Measurements from ENCODE around the gene LRRC18. TPM values are rescaled to one million over a fixed set of nuclear protein-coding genes. Genes with fewer than 3 reads are reported as not detected.

LRRC18 gene
- total RNA-seq, 1 donor from 2014 or later: 3.3 TPM

GRCh38 chr10:48906841-48907240 is 32.8 kb downstream of the LRRC18 start:
- H3K36me3 ChIP-seq: peaks cover 8% of the 10 kb centered on the region
- no peak for TF ChIP-seq CTCF (IDR thresholded peaks at IDR 0.05)
- intact Hi-C loops (cut with DNase I): no loop called here
- H3K27me3 ChIP-seq (ENCODE audit: low read depth): no peaks in the 10 kb centered on the region
- no peaks in the 10 kb centered on the region for H3K4me1 ChIP-seq
- DNase-seq (no peak), ATAC-seq (no peak)
- H3K4me3 ChIP-seq: no peak overlapping the region
- H3K9me3 ChIP-seq: no peaks in the 10 kb centered on the region
- H3K27ac ChIP-seq: no peak overlapping the region

DNA sequence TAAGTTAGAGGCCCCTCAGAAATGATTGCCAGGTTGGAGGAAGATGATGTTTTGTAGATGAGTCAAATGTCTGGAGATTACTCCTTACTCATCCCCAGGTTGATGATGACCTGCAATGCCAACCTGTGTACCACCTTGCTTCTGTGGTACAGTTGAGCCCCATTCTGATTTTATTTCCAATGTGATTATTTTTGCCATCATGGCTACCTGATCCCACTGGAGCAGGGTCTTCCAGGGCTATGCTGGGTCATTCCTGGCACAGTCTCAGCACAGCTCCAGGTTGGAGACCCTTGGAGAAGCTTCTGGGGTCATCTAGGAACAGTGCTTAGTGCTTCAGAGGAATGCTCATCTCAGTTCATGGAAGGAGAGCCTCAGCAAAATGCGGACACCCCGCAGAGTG is 34.3 kb downstream of the LRRC18 start:
- no peaks in the 10 kb centered on the region for H3K9me3 ChIP-seq
- no peak for ATAC-seq
- no peak for TF ChIP-seq CTCF (IDR thresholded peaks at IDR 0.05)

GRCh38 chr10:48904861-48905260 is 34.8 kb downstream of the LRRC18 start:
- Histone ChIP-seq H3K36me3 (no peaks in the 10 kb centered on the region), H3K27me3 (ENCODE audit: low read depth) (no peaks in the 10 kb centered on the region), H3K27ac (no peak overlapping the region), H3K4me3 (no peak overlapping the region), H3K4me1 (peaks cover 15% of the 10 kb centered on the region), H3K9me3 (no peaks in the 10 kb centered on the region)
- DNase-seq (no peak), ATAC-seq (no peak)
- no peak for TF ChIP-seq CTCF (IDR thresholded peaks at IDR 0.05)
- intact Hi-C loops (cut with DNase I): no loop called here

More for the DNA sequence above, 34.3 kb downstream of the LRRC18 start:
- Histone ChIP-seq H3K27ac (no peak overlapping the region), H3K27me3 (ENCODE audit: low read depth) (no peaks in the 10 kb centered on the region), H3K4me3 (no peak overlapping the region), H3K36me3 (peaks cover 4% of the 10 kb centered on the region), H3K4me1 (peaks cover 10% of the 10 kb centered on the region)
- DNase-seq: no peak
- intact Hi-C loops (cut with DNase I): no loop called here

DNA sequence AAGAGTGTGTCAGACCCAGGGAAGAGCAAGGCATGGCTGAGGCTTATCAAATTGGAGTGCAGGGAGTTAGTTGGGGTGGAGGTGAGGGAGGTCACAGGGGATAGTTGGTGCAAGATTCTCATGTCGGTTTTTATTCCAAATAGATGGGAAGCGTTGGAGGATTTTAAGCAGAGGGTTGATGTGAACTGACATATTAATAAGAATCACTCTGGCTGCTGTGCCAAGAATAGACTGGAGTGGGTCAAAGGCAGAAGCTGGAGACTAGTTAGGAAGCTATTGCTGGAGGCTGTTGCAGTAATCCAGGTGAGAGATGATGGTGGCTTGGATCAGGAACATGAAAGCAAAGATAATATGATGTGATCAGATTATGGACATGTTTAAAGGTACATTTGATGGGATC is 36.5 kb downstream of the LRRC18 start:
- Histone ChIP-seq H3K4me1 (peaks cover 16% of the 10 kb centered on the region), H3K4me3 (no peak overlapping the region), H3K27me3 (ENCODE audit: low read depth) (no peaks in the 10 kb centered on the region), H3K36me3 (no peaks in the 10 kb centered on the region), H3K27ac (no peak overlapping the region), H3K9me3 (no peaks in the 10 kb centered on the region)
- intact Hi-C loops (cut with DNase I): no loop called here
- no peak for TF ChIP-seq CTCF (IDR thresholded peaks at IDR 0.05)
- no peak for DNase-seq
- no peak for ATAC-seq

- Histone ChIP-seq H3K9me3 (no peaks in the 10 kb centered on the region), H3K27me3 (ENCODE audit: low read depth) (no peaks in the 10 kb centered on the region), H3K4me3 (no peak overlapping the region), H3K36me3 (peaks cover 7% of the 10 kb centered on the region), H3K27ac (no peak overlapping the region), H3K4me1 (peaks cover 16% of the 10 kb centered on the region)
- intact Hi-C loops (cut with DNase I): no loop called here
- no peak for ATAC-seq
- DNase-seq: no peak
- no peak for TF ChIP-seq CTCF (IDR thresholded peaks at IDR 0.05)
Observed at GRCh38 chr10:48902096-48902495, 37.5 kb downstream of the LRRC18 start.

DNA sequence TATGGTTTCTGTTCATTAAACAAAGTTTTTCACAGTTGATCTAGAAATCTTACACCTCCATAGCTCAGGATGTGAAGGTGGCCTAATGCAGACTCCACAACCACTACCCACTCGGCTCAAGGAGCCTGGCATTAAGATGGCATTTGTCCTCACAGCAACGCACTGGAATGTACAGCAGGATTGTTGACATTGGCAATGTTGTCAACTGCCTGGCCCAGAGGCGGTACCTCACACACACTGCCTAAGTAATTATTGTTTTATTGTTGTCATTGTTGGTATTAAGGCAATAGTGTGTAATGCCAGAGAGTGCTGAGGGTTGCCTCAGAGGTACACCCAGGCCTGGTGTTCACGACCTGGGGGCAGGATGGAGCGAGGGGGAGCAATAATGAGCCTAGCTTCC is 38.3 kb downstream of the LRRC18 start:
- peak overlapping the region; percentile 68 for H3K27ac ChIP-seq
- intact Hi-C loops (cut with DNase I): no loop called here
- H3K9me3 ChIP-seq: no peaks in the 10 kb centered on the region
- TF ChIP-seq CTCF (IDR thresholded peaks at IDR 0.05): no peak
- H3K4me3 ChIP-seq: no peak overlapping the region
- H3K36me3 ChIP-seq: peaks cover 9% of the 10 kb centered on the region
- DNase-seq (no peak), ATAC-seq (no peak)
- H3K27me3 ChIP-seq (ENCODE audit: low read depth): no peaks in the 10 kb centered on the region
- peaks cover 16% of the 10 kb centered on the region for H3K4me1 ChIP-seq

Data from lower lobe of right lung (tissue), 2 donors.